Stimulated activated CD8-positive, alpha-beta memory T cell treated with anti-CD3 and anti-CD28 coated beads, Interleukin-15, amount 100 ng/mL, for 4 hours (primary cell): ENCODE measurements around the gene PFKM.
"Not testable (repeated sequence)": the region's sequence is repeated elsewhere in the genome, so short reads cannot be mapped to it uniquely, and the experiment has no call there.

Experiments used
- DNase-seq, 2 donors: peaks; one replicate each; pipeline ENCODE4 v3.0.0-alpha.2; 2020; ENCODE audit warnings: low read depth in 2 of 2

PFKM gene

DNA sequence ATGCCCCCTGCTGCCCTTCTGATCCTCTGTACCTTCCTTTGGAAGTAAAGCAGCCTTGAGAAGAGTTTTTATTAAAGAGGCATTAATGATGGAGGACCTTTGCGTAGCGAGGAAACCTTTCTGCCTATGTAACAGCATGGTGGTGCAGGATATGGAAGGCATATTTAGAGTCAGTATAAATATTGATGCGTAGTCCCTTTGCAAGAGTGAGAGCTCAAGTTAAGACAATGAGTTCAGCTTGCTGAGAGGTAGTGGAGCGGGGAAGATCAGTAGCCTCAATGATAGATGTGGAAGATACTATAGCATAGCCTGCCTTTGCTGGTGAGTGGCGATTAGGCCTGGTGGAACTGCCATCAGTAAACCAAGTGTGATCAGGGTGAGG, 7.9 kb upstream of the PFKM start:
- not testable (repeated sequence) for DNase-seq

DNA sequence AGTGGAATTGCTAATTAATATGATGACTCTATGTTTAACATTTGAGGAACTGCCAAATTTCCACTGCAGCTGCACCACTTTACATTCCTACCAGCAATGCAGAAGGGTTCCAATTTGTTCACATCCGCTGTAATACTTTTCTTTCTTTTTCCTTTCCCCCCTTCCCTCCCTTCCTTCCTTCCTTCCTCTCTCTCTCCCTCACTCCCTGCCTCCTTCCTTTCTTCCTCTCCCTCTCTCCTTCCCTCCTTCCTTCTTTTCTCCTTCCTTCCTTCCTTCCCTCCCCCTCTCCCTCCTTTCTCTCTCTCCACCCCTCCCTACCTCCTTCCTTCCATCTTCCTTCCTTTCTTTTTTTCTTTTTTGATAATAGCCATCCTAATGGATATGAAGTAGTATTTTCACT, 3.2 kb upstream of the PFKM start:
- no peak for DNase-seq

DNA sequence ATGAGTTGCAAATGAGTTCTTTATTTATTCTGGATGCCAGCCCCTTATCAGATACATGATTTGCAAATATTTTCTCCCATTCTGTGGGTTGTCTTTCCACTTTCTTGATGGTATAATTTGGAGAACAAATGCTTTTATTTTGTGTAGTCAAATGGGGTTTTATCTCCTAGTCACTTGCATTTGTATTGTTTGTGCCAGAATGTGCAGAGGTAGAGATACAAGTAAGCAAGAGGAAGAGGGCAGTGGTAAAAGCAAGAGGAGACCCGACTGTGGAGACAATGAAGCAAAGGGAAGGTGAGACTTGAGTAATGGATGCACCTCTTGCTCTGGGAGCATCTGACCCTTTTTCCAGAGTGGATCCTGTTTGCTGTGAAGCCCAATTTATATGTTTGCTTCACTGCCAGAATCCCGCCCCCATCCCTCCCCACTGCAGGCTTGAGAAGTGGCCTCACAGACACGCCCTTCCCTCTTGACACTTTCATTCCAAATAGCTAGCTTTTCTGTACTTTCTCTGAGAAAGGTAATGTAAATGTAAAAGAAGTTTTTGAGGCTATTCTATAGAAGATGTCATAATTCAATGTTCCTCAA, 786 bp upstream of the PFKM start:
- DNase-seq, result no peak

DNA sequence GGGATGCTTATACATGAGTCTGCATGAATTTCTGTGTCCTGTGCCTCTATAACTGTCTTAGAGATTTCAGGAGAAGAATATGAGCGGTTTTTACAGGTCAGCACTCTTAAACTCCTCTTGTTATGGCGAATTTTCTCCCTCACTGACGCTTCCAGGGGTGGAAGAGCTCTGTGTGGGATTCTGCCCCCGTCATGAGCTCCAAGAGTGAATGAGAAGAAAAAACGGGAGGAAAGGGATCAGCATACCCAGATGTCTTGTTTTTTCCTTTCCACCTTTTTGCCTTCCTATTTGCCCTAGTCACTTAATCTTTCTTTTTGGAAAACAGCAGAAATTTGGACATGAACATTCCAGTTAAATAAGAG, 651 bp downstream of the PFKM start:
- no peak for DNase-seq

DNA sequence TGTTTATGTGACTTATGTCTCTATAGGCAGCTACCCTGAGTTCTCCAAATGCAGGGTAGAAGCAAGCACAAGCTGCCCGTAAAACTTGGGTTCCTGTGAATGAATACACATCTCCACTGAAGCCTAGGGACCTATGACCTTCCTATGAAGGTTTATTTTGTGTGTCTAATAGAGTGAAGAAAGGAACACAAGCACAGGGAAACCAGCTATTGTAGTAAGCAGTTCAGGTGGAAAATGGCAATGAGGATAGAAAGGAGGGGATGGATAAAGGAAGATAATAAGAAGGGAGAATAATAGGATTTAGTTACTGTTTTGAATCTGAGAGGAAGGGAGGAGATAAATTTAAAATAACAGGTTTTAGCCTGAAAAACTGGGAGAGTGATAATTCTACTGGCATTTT, 2.4 kb downstream of the PFKM start:
- DNase-seq, result no peak

DNA sequence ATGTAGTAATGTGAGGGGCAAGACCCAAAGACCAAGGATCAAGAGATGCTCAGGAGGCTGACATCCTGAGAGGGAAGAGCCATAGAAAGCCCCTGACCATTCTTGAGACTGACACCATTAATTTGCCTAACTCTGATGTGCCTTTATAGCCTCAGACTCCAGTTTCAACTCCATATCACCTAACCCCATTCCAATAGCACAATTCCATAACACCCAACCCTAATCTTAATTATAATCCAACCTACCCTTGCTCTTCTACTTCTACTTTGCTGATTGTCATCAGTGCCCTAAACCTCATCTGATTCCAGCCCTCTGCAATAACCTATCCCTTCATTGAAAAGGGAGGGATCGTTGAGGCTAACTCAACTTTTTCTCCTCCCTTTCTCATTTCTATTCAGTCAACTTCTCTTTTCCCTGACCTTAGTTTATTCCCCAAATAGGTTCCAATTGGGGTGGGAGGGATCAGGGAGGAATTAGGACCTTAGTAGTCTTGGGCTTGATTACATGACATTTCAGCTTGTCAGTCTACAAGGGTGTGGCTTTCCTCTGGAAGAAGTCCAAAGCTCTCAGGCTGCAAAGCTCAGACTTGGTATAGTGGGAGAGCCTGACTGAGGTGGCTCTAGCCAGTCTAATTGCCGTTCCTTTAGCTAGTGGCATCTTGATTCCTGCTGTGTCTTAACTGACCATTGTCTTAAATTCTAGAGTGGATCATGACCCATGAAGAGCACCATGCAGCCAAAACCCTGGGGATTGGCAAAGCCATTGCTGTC, 3.1 kb downstream of the PFKM start:
- DNase-seq, result no peak

DNA sequence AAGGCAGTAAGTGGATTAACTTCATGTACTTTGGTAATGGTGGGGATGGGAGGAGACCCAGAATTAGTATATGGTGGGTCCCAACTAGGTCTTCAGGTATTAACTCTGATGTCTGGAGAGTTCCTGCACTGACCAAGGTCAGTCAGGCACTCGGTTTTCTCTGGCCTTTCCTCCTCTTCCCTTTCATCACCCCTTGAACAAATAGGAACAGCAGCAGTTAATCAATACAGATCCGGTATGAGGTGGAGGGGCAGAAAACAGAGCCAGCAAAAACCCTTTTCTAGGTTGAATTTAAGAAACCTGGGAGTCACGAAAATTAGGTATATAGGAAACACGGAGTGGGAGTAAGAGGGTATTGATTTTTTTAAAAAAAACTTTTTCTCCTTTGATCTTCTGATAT, 4.0 kb downstream of the PFKM start:
- DNase-seq, result no peak

DNA sequence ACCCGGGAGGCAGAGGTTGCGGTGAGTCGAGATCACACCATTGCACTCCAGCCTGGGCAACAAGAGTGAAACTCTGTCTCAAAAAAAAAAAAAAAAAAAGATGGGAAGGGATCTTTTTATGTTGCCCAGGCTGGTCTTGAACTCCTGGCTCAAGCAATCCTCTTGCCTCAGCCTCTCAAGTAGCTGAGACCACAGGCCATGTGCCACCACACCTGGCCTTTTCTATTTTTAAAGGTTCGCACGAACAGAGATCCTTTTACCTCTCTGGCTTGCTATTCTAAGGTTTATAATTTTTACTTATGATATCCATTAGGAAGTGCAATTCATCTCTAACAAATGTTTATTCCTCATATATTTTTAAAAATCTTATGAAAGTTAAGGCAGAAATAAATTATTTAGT, 6.4 kb downstream of the PFKM start:
- DNase-seq, result not testable (repeated sequence)

DNA sequence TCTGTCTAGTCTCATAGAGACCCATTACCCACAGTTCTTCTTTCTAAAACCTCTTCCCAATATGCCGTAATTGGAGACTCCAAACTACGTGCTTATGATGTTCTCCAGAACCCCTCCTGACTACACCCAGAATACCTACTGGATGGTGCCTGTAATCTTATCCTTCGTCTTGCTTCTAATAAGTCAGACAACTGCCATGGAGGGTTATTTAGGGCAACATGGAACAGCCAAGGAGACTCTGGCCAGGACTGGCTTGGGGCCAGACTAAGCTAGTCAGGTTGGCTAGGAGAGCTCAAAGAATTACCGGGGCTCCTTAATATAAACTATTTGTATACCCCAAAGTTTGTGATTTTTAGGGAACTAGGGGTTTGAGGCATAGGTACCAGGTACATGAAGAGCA, 6.8 kb downstream of the PFKM start:
- DNase-seq, result no peak

DNA sequence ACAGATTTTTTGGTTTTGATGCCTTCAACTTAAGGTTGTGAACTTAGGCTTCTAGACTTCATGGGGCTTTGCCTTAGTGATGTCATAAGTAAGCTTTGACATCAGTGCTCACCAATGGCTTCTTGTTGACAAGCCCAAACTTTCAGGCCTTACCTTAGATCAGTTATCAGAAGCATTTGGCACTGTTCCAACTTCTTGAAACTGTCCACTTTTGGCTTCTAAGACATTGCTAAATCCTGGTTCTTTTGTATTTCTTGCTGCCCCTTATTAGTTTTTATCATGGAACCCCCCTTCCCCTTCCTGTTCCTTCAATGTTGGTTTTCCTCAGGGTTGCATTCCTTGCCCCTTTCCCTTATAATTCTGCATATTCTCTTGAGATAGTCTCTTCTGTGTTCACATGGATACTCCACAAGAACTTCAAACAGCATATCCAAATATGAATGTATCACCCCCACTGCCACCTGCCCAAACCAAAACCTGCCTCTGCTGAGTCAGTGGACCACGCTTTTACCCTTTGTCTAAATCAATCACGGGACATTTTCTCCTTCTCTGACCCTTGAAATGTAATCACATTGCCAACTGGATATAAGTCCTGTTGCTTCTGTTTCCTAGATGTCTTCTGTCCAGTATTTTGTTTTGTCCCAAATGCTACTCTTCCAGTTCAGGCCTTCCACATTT, 7.9 kb downstream of the PFKM start:
- no peak for DNase-seq

DNA sequence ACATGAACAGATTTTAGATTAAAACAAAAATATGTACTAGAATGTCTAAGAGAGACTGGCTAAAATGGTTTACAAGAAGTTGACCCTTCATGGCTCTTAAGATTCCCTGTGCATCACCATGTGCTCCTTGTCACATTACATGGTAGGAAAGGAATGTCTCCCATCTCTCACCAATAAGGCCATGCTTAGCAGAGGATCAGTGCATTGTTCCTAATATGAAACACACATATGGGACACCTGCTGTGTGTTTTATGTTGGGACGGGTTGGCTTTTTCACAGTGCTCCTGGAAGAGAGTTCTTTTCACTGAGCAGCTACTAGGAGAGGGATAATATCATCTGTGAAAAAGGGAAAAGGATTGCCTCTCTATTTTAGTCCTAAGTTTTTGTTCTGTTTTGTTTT, 9.6 kb downstream of the PFKM start:
- DNase-seq, result no peak

DNA sequence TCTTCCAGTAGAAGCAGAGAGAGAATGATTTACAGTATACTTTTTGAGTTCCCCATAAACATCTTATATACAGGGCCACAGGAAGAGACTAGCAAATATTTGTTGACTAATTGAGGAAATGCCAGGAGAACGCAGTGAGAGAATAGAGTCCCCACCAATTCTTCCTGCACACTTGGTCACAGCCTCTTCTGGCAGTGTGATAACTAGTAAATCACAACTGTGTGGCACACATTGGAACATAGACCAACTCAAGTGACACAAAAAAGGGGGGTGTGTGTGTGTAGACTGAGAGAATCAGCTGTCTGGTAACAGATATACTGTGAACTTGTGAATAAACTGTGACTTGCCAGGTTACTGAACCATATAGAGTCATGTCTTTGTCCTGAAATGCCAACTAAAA, 10.2 kb downstream of the PFKM start:
- no peak for DNase-seq

DNA sequence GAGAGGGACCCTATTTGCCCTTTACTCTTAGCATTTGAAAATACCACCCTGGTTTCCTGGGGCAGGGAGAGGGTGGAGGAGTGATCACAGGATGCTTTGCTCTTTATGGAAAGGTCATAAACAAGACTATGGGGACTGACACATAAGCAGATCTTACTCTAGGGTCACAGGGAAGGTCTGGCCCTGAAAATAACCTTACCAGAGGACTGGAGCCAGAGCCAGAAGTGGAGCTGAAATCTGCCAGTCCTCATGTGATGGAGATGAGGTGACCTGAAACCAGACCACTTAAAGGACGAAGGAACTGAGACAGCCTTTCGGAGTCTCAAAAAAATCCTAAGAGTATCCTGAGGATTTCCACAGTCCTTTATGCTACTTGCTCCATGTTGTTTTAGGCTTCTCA, 12.4 kb downstream of the PFKM start:
- DNase-seq, result no peak

DNA sequence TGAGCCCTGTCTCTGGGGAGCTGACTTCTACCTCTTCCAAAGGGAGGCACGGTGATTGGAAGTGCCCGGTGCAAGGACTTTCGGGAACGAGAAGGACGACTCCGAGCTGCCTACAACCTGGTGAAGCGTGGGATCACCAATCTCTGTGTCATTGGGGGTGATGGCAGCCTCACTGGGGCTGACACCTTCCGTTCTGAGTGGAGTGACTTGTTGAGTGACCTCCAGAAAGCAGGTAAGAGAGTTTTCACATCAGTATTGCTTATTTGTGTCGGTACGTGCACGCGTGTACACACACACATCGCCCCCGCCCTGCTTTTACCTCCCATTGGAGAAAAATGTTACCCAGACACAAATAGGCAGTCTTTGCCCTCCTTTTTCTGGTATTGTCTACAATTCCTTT, 13.7 kb downstream of the PFKM start:
- no peak for DNase-seq

DNA sequence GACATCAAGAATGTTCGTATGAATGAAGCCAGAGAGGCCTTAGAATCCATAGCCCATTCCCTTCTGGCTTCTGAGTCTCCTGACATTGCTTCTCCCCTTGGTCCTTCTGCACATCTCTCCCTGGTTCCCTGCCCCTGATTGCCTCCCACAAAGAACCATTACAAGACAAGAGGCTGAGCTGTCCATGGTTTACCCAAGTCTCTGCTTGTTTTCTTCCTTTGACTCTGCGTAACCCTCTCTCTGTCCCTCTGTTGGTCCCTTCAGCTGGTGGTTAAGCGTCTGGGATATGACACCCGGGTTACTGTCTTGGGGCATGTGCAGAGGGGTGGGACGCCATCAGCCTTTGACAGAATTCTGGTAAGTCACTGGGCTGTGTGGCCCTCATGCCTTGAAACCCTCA, 15.9 kb downstream of the PFKM start:
- DNase-seq, result no peak

DNA sequence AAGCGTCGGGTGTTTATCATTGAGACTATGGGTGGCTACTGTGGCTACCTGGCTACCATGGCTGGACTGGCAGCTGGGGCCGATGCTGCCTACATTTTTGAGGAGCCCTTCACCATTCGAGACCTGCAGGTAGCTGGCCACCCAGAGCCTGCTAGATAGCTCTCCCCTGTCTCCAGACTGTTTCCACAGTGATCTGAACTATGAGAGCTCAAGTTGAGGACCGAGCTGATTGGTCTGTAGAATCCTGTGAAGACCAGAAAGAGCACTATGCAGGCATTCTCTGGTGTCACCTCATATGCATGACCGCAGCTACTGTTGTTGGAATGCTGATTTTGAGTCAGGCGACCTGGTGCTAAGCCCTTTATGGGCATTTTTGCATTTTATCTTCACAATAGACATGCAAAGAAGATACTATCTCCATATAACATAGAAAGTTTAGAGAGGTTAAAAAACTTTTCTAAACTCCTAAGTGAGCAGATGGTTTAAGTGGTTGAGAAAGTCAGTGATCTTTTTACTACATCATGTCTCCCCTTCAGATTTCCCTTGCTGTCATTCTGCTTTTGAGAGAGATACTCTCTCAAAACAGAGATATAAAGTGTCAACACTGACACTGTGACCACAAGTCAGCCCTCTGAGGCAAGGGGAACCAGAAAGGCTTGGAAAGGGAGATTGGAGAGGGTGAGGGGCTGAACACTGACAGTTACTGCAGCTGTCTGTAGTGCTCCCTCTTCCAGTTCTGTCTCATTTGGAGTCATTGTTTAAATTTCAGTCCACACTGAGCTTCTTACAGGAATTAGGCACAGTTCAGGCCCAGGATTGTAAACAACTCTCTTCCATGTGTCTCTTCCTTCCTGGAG, 23.9 kb downstream of the PFKM start:
- no peak for DNase-seq

DNA sequence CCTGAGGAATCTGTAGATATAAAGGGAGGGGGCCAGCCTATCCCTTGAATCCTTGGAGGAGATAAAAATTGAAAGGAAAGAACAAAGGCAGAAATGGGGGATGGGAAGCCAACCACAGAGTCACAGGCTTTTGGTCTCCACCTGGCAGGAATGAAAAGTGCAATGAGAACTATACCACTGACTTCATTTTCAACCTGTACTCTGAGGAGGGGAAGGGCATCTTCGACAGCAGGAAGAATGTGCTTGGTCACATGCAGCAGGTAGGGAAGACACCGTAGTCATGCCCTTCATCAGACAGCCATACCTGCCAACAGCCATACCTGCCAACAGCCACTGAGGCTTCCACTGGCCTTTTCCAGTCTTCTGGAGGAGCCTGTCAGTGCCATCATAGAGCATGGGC, 24.7 kb downstream of the PFKM start:
- no peak for DNase-seq

DNA sequence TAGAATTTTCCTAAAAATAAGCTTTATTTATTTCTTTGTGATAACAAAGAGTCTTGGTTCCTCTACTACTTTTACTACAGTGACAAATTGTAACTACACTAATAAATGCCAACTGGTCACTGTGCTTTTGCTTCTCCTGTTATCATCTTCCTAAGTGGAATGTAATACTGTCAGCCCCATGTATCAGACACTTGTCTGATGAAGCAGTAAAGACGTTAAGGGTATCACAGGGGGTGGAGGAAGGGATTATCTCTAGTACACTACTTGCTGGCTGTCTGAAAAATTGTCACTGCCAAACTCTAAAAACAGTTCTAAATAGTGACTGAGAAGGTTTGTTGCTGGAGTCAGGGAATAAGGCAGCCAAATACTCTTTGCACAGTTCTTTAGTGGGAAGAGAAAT, 26.8 kb downstream of the PFKM start:
- no peak for DNase-seq

DNA sequence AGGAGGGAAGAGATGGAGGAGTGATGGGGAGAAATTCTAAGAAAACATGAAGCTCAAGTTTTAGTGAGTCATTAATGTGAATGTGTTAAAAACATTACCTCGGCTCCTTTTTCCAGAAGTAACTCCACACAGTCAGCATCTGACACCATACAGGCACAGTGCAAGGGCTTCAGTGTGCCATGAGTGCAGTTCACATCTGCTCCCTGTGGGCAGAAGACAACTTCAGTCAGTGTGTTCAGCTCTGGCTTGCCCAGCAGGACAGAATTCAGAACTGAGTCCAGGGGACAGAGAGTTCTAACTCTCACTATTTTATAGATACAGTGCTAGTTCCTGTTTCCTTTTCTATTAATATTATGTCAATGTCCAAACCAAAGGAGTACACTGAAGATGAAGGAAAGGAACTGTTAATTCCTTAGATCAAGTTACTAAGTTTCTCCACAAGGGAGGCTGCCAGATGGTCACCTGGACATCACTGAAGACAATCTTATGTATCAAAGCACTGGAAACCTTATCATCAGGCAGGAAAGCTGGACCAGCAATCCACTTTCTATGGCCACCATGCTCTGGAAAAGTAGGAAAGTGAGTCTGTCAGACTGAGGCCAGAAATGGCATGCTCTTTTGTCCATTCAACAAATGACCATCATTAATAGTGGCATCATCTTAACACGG, 32.1 kb downstream of the PFKM start:
- no peak for DNase-seq

DNA sequence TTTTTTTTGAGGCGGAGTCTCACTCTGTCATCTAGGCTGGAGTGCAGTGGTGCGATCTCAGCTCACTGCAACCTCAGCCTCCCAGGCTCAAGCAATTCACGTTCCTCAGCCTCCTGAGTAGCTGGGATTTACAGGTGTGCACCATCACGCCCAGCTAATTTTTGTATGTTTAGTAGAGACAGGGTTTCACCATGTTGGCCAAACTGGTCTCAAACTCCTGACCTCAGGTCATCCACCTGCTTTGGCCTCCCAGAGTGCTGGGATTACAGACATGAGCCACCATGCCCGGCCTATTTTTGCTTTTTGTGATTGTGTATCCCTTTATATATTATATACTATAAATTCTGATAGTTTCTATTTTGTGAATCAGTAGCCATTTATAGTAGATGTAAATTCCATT, 36.6 kb downstream of the PFKM start:
- DNase-seq, result not testable (repeated sequence)

DNA sequence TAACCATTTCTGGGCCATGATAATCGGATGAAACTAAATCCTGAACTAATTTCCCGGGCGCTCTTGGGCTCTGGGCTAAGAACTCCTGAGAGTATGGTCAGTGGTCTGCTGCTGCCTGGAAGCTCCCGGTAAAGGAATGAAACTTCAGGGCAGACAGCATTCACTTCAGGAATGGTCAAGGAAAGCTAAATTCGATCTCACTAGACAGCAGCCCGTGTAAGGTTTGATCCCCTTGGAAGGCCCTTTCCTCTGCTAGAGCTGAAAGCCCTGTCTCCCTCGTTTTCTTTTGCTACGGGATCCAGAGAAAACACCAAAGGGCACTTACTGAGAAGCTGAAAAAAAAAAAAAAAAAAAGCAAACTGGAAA, 37.5 kb downstream of the PFKM start:
- no peak for DNase-seq
